ENCODE measurements around the gene VSIG8.

DNA sequence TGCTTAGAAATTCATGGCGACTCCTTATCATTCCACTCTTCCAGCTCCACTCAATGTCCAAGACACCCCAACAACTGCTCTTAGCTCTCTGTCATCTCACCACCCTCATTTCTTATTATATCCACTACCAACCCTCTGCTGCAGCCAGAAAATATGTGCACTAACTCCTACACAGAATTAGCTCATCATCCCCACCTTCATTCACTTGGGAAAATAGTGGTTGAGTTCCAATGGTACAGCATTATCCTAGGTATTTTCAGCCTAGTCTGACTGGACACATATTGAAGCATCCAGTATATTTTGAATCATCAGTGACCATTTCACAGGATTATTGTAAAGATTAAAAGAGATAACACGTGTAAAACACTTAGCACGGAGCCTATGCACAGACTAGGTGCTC lies 16.7 kb upstream of the VSIG8 start:
- TF ChIP-seq, protein P1, sequence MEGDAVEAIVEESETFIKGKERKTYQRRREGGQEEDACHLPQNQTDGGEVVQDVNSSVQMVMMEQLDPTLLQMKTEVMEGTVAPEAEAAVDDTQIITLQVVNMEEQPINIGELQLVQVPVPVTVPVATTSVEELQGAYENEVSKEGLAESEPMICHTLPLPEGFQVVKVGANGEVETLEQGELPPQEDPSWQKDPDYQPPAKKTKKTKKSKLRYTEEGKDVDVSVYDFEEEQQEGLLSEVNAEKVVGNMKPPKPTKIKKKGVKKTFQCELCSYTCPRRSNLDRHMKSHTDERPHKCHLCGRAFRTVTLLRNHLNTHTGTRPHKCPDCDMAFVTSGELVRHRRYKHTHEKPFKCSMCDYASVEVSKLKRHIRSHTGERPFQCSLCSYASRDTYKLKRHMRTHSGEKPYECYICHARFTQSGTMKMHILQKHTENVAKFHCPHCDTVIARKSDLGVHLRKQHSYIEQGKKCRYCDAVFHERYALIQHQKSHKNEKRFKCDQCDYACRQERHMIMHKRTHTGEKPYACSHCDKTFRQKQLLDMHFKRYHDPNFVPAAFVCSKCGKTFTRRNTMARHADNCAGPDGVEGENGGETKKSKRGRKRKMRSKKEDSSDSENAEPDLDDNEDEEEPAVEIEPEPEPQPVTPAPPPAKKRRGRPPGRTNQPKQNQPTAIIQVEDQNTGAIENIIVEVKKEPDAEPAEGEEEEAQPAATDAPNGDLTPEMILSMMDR (IDR thresholded peaks at IDR 0.05 in 2 of 3, conservative IDR thresholded peaks at IDR 0.05 in 1 of 3; ENCODE audit: borderline replicate concordance in 1 of 3, insufficient read depth in 1 of 3, low read depth in 2 of 3, low read length in 2 of 3): no peak
- TF ChIP-seq POLR2AphosphoS5 (IDR thresholded peaks at IDR 0.05; ENCODE audit: low read depth, low read length): no peak
- TF ChIP-seq EZH2phosphoT487 (IDR thresholded peaks at IDR 0.05; ENCODE audit: borderline replicate concordance): no peak
- no peak for TF ChIP-seq JUND (IDR thresholded peaks at IDR 0.05)
